ENCODE measurements around the gene PERM1. TPM values are rescaled to one million over a fixed set of nuclear protein-coding genes. Genes with fewer than 3 reads are reported as not detected.
"Not testable (repeated sequence)": the region's sequence is repeated elsewhere in the genome, so short reads cannot be mapped to it uniquely, and the experiment has no call there.

PERM1 gene
- total RNA-seq, 2 donors from 2014 or later, result not detected

- Mint-ChIP-seq H3K4me3 (peak overlapping the region; percentile 56), H3K4me1 (peaks cover 3% of the 10 kb centered on the region), H3K36me3 (ENCODE audit: low read depth) (no peaks in the 10 kb centered on the region), H3K27ac (no peak overlapping the region), H3K27me3 (no peaks in the 10 kb centered on the region)
- ATAC-seq (no peak), DNase-seq (no peak)
- no peaks in the 10 kb centered on the region for H3K9me3 ChIP-seq (ENCODE audit: control insufficient read depth, low read length, poor library complexity, severe bottlenecking)
These were observed 38.6 kb upstream of the PERM1 start for GRCh38 chr1:1020415-1021009.

- ATAC-seq, result peak; percentile 7
- no peaks in the 10 kb centered on the region for H3K9me3 ChIP-seq (ENCODE audit: control insufficient read depth, low read length, poor library complexity, severe bottlenecking)
- Mint-ChIP-seq H3K27ac (no peak within 1 kb of the TSS), H3K4me3 (peak within 1 kb of the TSS; percentile 58), H3K4me1 (peaks cover 3% of the 10 kb centered on the region), H3K36me3 (ENCODE audit: low read depth) (no peaks in the 10 kb centered on the region), H3K27me3 (no peaks in the 10 kb centered on the region)
- no peak for DNase-seq
These were observed 38.1 kb upstream of the PERM1 start, which contains the start of gene AGRN for GRCh38 chr1:1020000-1020404. AGRN (plus strand) TSS chr1:1020120; CDS start chr1:1020173, 53 bp downstream.

- Mint-ChIP-seq H3K27me3 (no peaks in the 10 kb centered on the region), H3K36me3 (ENCODE audit: low read depth) (no peaks in the 10 kb centered on the region), H3K4me1 (peaks cover 6% of the 10 kb centered on the region), H3K4me3 (peak overlapping the region; percentile 57), H3K27ac (no peak overlapping the region)
- no peaks in the 10 kb centered on the region for H3K9me3 ChIP-seq (ENCODE audit: control insufficient read depth, low read length, poor library complexity, severe bottlenecking)
- peak; percentile 85 for ATAC-seq
- DNase-seq, result peak; percentile 74 to 81 (median 74)
These were observed 37.5 kb upstream of the PERM1 start for GRCh38 chr1:1019122-1019999.

GRCh38 chr1:1018321-1018685 is 36.4 kb upstream of the PERM1 start:
- not testable (repeated sequence) for H3K4me3 Mint-ChIP-seq; H3K27me3 Mint-ChIP-seq; DNase-seq; ATAC-seq; H3K9me3 ChIP-seq (ENCODE audit: control insufficient read depth, low read length, poor library complexity, severe bottlenecking); H3K36me3 Mint-ChIP-seq (ENCODE audit: low read depth); H3K27ac Mint-ChIP-seq
- H3K4me1 Mint-ChIP-seq, result peaks cover 16% of the 10 kb centered on the region

DNA sequence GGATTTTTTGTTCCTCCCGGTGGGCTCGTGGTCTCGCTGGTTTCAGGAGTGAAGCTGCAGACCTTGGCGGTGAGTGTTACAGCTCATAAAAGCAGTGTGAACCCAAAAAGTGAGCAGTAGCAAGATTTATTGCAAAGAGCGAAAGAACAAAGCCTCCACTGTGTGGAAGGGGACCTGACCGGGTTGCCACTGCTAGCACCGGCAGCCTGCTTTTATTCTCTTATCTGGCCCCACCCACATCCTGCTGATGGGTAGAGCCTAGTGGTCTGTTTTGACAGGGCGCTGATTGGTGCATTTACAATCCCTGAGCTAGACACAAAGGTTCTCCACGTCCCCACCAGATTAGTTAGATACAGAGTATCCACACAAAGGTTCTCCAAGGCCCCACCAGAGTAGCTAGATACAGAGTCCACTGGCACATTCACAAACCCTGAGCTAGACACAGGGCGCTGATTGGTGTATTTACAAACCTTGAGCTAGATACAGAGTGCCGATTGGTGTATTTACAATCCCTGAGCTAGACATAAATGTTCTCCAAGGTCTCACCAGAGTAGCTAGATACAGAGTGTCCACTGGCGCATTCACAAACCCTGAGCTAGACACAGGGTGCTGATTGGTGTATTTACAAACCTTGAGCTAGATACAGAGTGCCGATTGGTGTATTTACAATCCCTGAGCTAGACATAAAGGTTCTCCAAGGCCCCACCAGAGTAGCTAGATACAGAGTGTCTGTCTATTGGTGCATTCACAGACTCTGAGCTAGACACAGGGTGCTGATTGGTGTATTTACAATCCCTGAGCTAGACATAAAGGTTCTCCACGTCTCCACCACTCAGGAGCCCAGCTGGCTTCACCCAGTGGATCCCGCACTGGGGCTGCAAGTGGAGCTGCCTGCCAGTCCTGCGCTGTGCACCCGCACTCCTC is 35.8 kb upstream of the PERM1 start:
- H3K4me1 Mint-ChIP-seq, result peaks cover 18% of the 10 kb centered on the region
- not testable (repeated sequence) for H3K27me3 Mint-ChIP-seq; H3K36me3 Mint-ChIP-seq (ENCODE audit: low read depth); H3K27ac Mint-ChIP-seq; H3K4me3 Mint-ChIP-seq; DNase-seq; ATAC-seq; H3K9me3 ChIP-seq (ENCODE audit: control insufficient read depth, low read length, poor library complexity, severe bottlenecking)

GRCh38 chr1:1014799-1015681 is 33.1 kb upstream of the PERM1 start:
- ATAC-seq (no peak), DNase-seq (peak in 1 of 3 donors; percentile 10)
- Mint-ChIP-seq H3K4me3 (peak overlapping the region; percentile 98), H3K36me3 (ENCODE audit: low read depth) (peaks cover 6% of the 10 kb centered on the region), H3K27me3 (no peaks in the 10 kb centered on the region), H3K4me1 (peaks cover 18% of the 10 kb centered on the region), H3K27ac (peak overlapping the region; percentile 98)
- no peaks in the 10 kb centered on the region for H3K9me3 ChIP-seq (ENCODE audit: control insufficient read depth, low read length, poor library complexity, severe bottlenecking)

DNA sequence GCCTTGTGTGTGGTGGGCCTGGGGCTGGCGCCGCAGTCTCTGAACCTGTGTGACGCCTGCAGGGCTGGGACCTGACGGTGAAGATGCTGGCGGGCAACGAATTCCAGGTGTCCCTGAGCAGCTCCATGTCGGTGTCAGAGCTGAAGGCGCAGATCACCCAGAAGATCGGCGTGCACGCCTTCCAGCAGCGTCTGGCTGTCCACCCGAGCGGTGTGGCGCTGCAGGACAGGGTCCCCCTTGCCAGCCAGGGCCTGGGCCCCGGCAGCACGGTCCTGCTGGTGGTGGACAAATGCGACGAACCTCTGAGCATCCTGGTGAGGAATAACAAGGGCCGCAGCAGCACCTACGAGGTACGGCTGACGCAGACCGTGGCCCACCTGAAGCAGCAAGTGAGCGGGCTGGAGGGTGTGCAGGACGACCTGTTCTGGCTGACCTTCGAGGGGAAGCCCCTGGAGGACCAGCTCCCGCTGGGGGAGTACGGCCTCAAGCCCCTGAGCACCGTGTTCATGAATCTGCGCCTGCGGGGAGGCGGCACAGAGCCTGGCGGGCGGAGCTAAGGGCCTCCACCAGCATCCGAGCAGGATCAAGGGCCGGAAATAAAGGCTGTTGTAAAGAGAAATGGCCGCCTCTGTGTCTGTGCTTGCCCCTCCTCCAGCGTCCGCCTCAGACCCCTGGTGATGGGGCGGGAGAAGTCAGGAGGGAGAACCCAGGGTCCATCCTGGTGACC is 32.2 kb upstream of the PERM1 start:
- Mint-ChIP-seq H3K4me3 (peak overlapping the region; percentile 98), H3K27me3 (peaks cover 1% of the 10 kb centered on the region), H3K27ac (peak overlapping the region; percentile 98), H3K4me1 (peaks cover 20% of the 10 kb centered on the region), H3K36me3 (ENCODE audit: low read depth) (peaks cover 6% of the 10 kb centered on the region)
- DNase-seq (peak in 1 of 3 donors; percentile 17), ATAC-seq (peak; percentile 29)
- no peaks in the 10 kb centered on the region for H3K9me3 ChIP-seq (ENCODE audit: control insufficient read depth, low read length, poor library complexity, severe bottlenecking)

DNA sequence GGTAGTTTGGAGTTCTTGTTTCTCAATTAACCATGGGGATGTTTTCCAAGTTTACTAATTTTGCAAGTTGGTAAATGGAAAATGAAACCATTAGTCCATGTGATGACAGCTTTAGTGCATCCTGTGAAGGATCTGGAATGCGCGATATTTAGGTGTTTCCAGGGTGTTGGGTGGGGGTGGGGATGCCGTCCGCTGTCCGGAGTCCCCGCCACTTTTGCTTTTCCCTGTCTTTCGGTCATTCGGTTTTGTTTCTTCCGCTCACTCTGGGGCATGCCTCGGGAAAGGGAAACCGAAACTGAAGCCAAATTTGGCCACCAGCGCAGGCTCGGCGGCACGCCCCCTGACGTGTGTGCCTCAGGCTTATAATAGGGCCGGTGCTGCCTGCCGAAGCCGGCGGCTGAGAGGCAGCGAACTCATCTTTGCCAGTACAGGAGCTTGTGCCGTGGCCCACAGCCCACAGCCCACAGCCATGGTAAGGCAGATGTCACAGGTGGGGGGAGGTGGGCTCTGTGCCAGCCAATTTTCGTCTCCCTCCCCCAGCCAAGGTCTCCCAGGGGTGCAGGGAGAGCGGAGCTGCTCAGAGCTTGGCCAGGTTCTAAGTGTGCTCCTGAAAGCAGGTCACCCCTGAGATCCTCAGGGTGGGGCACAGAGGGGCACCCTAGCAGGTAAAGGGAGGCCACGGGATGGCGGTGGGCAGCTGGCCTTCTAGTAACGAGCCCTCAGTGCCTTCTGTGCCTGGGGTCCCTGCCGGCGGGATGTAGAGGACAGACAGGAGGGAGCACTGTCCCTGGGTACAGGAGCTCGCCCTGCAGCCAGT is 31.4 kb upstream of the PERM1 start, which contains the start of gene ISG15:
ISG15 (plus strand) TSS at position 393 of the 817 bp plus-strand sequence; CDS start at position 470, 77 bp downstream.
- Mint-ChIP-seq H3K4me1 (peaks cover 21% of the 10 kb centered on the region), H3K4me3 (peak within 1 kb of the TSS; percentile 98), H3K36me3 (ENCODE audit: low read depth) (peaks cover 6% of the 10 kb centered on the region)

DNA sequence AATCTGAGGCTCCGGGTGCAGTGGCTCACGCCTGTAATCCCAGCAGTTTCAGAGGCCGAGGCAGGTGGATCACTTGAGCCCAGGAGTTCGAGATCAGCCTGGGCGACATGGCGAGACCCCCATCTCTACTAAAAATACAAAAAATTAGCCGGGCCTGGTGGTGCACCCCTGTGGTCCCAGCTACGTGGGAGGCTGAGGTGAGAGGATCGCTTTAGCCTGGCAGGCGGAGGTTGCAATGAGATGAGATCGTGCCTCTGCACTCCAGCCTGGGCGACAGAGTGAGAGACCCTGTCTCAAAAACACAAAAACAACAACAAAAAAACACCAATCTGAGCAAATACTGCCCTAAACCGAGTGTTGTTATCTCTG is 30.8 kb upstream of the PERM1 start:
- peaks cover 12% of the 10 kb centered on the region for H3K27me3 Mint-ChIP-seq
- H3K36me3 Mint-ChIP-seq (ENCODE audit: low read depth); H3K9me3 ChIP-seq (ENCODE audit: control insufficient read depth, low read length, poor library complexity, severe bottlenecking); DNase-seq: not testable (repeated sequence)
- peak; percentile 4 for ATAC-seq
- H3K27ac Mint-ChIP-seq, result peak overlapping the region; percentile 98
- H3K4me1 Mint-ChIP-seq, result peaks cover 21% of the 10 kb centered on the region
- peak overlapping the region; percentile 98 for H3K4me3 Mint-ChIP-seq

More for the DNA sequence above, 31.4 kb upstream of the PERM1 start, which contains the start of gene ISG15:
- H3K9me3 ChIP-seq (ENCODE audit: control insufficient read depth, low read length, poor library complexity, severe bottlenecking), result no peaks in the 10 kb centered on the region
- Mint-ChIP-seq H3K27me3 (peaks cover 7% of the 10 kb centered on the region), H3K27ac (peak within 1 kb of the TSS; percentile 98)
- ATAC-seq (peak; percentile 96), DNase-seq (peak; percentile 79 to 81 (median 80))

DNA sequence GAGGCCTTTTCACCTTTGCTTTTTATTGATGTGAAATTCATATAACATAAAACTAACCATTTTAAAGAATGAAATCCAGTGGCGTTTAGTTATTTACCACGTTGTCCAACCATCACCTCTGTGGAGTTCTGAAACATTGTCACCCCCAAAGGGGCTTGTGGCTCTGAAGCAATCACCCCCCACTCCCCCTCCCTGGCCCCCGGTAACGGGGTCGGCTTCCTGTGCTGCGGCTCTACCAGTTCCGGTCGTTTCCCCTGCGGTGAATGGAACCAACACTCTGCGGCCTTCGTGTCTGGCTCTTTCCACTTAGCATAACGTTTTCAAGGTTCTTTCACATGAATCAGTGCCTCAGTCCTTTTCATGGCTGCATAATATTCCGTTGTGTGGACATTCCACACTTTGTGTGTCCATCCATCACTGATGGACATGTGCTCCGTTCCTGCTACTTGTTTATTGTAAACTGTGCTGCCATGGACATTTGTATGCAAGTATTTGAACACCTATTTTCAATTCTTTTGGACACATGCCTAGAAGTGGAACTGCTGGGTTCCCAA is 29.6 kb upstream of the PERM1 start:
- no peak overlapping the region for H3K4me3 Mint-ChIP-seq
- H3K4me1 Mint-ChIP-seq, result peaks cover 18% of the 10 kb centered on the region
- ATAC-seq, result no peak
- peaks cover 6% of the 10 kb centered on the region for H3K36me3 Mint-ChIP-seq (ENCODE audit: low read depth)
- no peaks in the 10 kb centered on the region for H3K9me3 ChIP-seq (ENCODE audit: control insufficient read depth, low read length, poor library complexity, severe bottlenecking)
- H3K27me3 Mint-ChIP-seq, result peaks cover 19% of the 10 kb centered on the region
- DNase-seq, result no peak
- H3K27ac Mint-ChIP-seq, result no peak overlapping the region

- Mint-ChIP-seq H3K27me3 (peaks cover 27% of the 10 kb centered on the region), H3K4me1 (peaks cover 20% of the 10 kb centered on the region)
- not testable (repeated sequence) for DNase-seq; H3K27ac Mint-ChIP-seq; H3K4me3 Mint-ChIP-seq; H3K36me3 Mint-ChIP-seq (ENCODE audit: low read depth); H3K9me3 ChIP-seq (ENCODE audit: control insufficient read depth, low read length, poor library complexity, severe bottlenecking); ATAC-seq
These were observed 28.2 kb upstream of the PERM1 start for GRCh38 chr1:1010131-1010530.
